Psoas muscle (tissue), 8 donors: ENCODE data around the gene PHLPP1. TPM values are rescaled to one million over a fixed set of nuclear protein-coding genes. Genes with fewer than 3 reads are reported as not detected.

Experiments used
- ATAC-seq, 4 donors: fragments of 200-7000 bp; cut with Tn5 transposase; one replicate each; pipeline ENCODE4 v1.9.1; 2020; ENCODE audit warnings: moderate library complexity in 3 of 4, mild to moderate bottlenecking in 2 of 4
- DNase-seq, 2 donors: peaks; one replicate each; pipeline ENCODE4 v3.0.0-alpha.2; 2020
- H3K27ac ChIP-seq: fragments of 200-600 bp; one replicate; pipeline ENCODE4 v1.8.0; 2022
- H3K27me3 ChIP-seq, 3 donors: fragments of 200-600 bp in 1 of 3; one replicate each; pipeline versions ENCODE4 v1.6.1 to v1.8.0; 2013 to 2022; ENCODE audit warnings: low read length in 2 of 3, mild to moderate bottlenecking in 2 of 3, moderate library complexity in 1 of 3; ENCODE audit not compliant: insufficient read depth in 3 of 3
- H3K36me3 ChIP-seq, 2 donors: fragments of 200-600 bp in 1 of 2; one replicate each; pipeline versions ENCODE4 v1.6.1 to v1.8.0; 2013 to 2022; ENCODE audit warnings: low read depth in 1 of 2, mild to moderate bottlenecking in 1 of 2, moderate library complexity in 1 of 2; ENCODE audit not compliant: insufficient read depth in 1 of 2
- H3K4me1 ChIP-seq: fragments of 200-600 bp; one replicate; pipeline ENCODE4 v1.8.0; 2022
- H3K4me3 ChIP-seq: fragments of 200-600 bp; one replicate; pipeline ENCODE4 v1.8.0; 2022; ENCODE audit warnings: mild to moderate bottlenecking
- H3K9me3 ChIP-seq: fragments of 200-600 bp; one replicate; pipeline ENCODE4 v1.8.0; 2022
- WGBS, 3 donors: extraction: QIAGEN DNeasy Blood & Tissue Kit; methylation state at CpG; one replicate each; pipeline versions ENCODE4 v1.1.6 to v1.1.7; 2013; 5-methylcytosine and 5-hydroxymethylcytosine counted together
- intact Hi-C, 2 donors: fragments of 100-400 bp; cut with DNase I; formaldehyde crosslinking; loops; one replicate each; pipeline versions ENCODE4 v1.11.0 to v1.14.2; 2022
- polyA plus RNA-seq, 3 donors: library from polyadenylated mRNA; stranded (reverse); fragments of 200-250 nt; gene quantifications; one replicate each; pipeline ENCODE4 v1.2.3, GENCODE V29; 2013
- total RNA-seq, 4 donors: library from RNA; stranded (reverse); fragmentation: NEBNext Ultra II Directional in 2 of 4; extraction: Animal tissue kit (Norgen Biotek cat#: 25700) in 2 of 4; gene quantifications; one replicate each; pipeline versions ENCODE4 v1.2.1 to v1.2.4, GENCODE V29; 2021 to 2023
- TF ChIP-seq, protein P1 (sequence below): fragments of 200-600 bp; IDR thresholded peaks from one replicate; pipeline ENCODE4 v1.8.0; 2022; ENCODE audit warnings: antibody characterized with exemption
- donor health status: healthy with polysubstance abuse.
- donor health status: DM: no; HTN: no; CAD: no; lungs with moderate emphysema.
- donor health status: Bipolar disorder and iron deficiency.
- donor health status: healthy.
- donor health status: DM: yes; HTN: yes; CAD: no.
- donor health status: DM: no; HTN: no; CAD: no.
- donor health status: DM: no; HTN: no; CAD: no.
- donor health status: DM: yes; HTN: yes; CAD: no.

Gene PHLPP1
- total and polyA plus RNA-seq, 7 donors: 0.79 to 6.4 (median 3.5) TPM

DNA sequence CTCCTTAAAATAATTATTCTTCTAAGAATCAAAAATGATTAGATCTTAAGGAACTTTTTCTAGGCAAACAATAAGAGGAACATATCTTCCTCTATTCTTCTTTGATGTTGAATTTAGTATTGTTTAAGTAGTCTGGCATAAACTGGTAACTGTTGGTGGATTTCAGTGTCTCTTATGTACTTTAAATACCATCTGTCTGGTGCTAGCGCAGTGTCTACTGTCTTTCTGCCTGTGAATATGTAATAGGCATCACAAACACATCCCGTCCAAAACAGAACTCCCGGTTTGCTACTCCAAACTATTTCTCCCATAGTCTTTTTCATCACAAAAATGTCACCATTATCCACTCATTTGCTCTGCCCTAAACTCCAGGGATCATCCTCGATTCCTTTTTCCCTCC lies 281.7 kb downstream of the PHLPP1 start:
- WGBS, 3 donors: 45 to 58% (median 49%) methylated on average over 4 of the region's 4 CpGs
- no peak for DNase-seq

DNA sequence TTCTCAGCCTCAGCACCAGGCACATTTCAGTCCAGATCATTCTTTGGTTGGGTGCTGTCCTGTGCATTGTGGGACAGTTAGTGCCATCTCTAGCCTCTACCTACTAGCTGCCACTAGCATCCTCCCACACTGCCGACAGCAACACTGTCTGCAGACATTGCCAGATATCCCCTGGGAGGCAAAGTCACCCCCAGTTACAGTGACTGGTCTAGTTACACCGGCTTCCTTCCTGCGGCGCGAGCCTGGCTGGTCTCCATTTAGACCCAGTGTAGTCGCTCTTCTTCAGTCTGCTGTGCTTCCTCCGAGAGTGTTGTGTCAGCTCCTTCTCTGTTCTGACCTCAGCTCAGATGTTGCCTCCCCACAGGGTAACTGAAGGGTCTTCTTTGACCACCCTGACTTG lies 283.1 kb downstream of the PHLPP1 start:
- Histone ChIP-seq H3K36me3 (no peaks in the 10 kb centered on the region), H3K27ac (no peak overlapping the region), H3K9me3 (no peaks in the 10 kb centered on the region), H3K4me1 (no peaks in the 10 kb centered on the region), H3K4me3 (no peak overlapping the region), H3K27me3 (no peaks in the 10 kb centered on the region)
- TF ChIP-seq, protein P1, sequence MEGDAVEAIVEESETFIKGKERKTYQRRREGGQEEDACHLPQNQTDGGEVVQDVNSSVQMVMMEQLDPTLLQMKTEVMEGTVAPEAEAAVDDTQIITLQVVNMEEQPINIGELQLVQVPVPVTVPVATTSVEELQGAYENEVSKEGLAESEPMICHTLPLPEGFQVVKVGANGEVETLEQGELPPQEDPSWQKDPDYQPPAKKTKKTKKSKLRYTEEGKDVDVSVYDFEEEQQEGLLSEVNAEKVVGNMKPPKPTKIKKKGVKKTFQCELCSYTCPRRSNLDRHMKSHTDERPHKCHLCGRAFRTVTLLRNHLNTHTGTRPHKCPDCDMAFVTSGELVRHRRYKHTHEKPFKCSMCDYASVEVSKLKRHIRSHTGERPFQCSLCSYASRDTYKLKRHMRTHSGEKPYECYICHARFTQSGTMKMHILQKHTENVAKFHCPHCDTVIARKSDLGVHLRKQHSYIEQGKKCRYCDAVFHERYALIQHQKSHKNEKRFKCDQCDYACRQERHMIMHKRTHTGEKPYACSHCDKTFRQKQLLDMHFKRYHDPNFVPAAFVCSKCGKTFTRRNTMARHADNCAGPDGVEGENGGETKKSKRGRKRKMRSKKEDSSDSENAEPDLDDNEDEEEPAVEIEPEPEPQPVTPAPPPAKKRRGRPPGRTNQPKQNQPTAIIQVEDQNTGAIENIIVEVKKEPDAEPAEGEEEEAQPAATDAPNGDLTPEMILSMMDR: no peak
- intact Hi-C loops: no loop called here
- DNase-seq (no peak), ATAC-seq (no peak)
- WGBS, 3 donors: 85 to 87% (median 86%) methylated on average over 7 of the region's 7 CpGs

More for the DNA sequence above, 281.7 kb downstream of the PHLPP1 start:
- Histone ChIP-seq H3K4me3 (no peak overlapping the region), H3K27me3 (peaks cover 0 to under 1% (median 0%) of the 10 kb centered on the region in 3 donors), H3K36me3 (no peaks in the 10 kb centered on the region), H3K9me3 (no peaks in the 10 kb centered on the region), H3K4me1 (no peaks in the 10 kb centered on the region), H3K27ac (no peak overlapping the region)
- no peak for ATAC-seq
- TF ChIP-seq, protein P1: no peak
- intact Hi-C loops: no loop called here

GRCh38 chr18:62999392-62999791 lies 284.1 kb downstream of the PHLPP1 start:
- no peaks in the 10 kb centered on the region for H3K9me3 ChIP-seq
- intact Hi-C loops: no loop called here
- no peaks in the 10 kb centered on the region for H3K27me3 ChIP-seq
- H3K4me1 ChIP-seq: no peaks in the 10 kb centered on the region
- H3K36me3 ChIP-seq: no peaks in the 10 kb centered on the region
- WGBS, 3 donors: 28 to 47% (median 28%) methylated on average over 6 to 7 of the region's 7 CpGs
- H3K4me3 ChIP-seq: no peak overlapping the region
- H3K27ac ChIP-seq: no peak overlapping the region
- TF ChIP-seq, protein P1: no peak
- peak; percentile 49 to 81 (median 76) for ATAC-seq
- DNase-seq: peak; percentile 81 to 82

- TF ChIP-seq, protein P1: no peak
- ATAC-seq: no peak
- no peaks in the 10 kb centered on the region for H3K4me1 ChIP-seq
Observed at GRCh38 chr18:62999921-63000320, 284.6 kb downstream of the PHLPP1 start.

DNA sequence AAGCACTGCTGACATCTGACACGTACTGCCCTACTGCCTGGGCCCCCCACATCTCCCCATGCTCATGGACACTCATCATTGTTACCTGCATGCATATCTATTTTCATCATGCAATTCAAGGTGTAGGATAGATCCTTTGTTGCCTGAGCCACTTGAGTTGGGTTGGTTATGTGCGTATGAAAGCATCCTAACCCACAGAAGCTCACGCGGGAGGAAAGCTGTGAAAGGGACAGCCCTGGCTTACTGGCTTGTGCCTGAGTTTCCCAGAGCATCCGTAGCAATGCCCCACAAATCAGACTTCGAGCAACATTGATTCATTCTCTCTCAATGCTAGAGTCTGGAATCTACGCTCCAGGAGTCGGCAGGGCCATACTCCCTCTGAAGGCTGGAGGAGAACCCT lies 285.5 kb downstream of the PHLPP1 start:
- H3K27me3 ChIP-seq: no peaks in the 10 kb centered on the region
- H3K9me3 ChIP-seq: no peaks in the 10 kb centered on the region
- 79 to 95% (median 90%) methylated on average over 8 of the region's 8 CpGs for WGBS, 3 donors
- TF ChIP-seq, protein P1: no peak
- intact Hi-C loops: no loop called here
- ATAC-seq (no peak), DNase-seq (no peak)
- H3K27ac ChIP-seq: no peak overlapping the region
- no peaks in the 10 kb centered on the region for H3K36me3 ChIP-seq
- no peak overlapping the region for H3K4me3 ChIP-seq
- H3K4me1 ChIP-seq: no peaks in the 10 kb centered on the region

More at GRCh38 chr18:62999921-63000320, 284.6 kb downstream of the PHLPP1 start:
- no peak for DNase-seq
- no peak overlapping the region for H3K4me3 ChIP-seq
- H3K27me3 ChIP-seq: no peaks in the 10 kb centered on the region
- no peak overlapping the region for H3K27ac ChIP-seq
- 87 to 91% (median 90%) methylated on average over 6 of the region's 6 CpGs for WGBS, 3 donors
- intact Hi-C loops: no loop called here
- no peaks in the 10 kb centered on the region for H3K9me3 ChIP-seq
- H3K36me3 ChIP-seq: no peaks in the 10 kb centered on the region
